GM18873 (cell line): ENCODE measurements around the gene THRSP.
"Not testable (repeated sequence)": the region's sequence is repeated elsewhere in the genome, so short reads cannot be mapped to it uniquely, and the experiment has no call there.

Experiments
- ATAC-seq: cut with Tn5 transposase; IDR thresholded peaks from one replicate; pipeline ENCODE4 v1.9.1; 2021; ENCODE audit warnings: mild to moderate bottlenecking, moderate library complexity, moderate number of reproducible peaks; ENCODE audit not compliant: unreplicated experiment, low FRiP score

Gene THRSP

GRCh38 chr11:78038697-78039313 lies 24.9 kb upstream of the THRSP start:
- no peak for ATAC-seq

DNA sequence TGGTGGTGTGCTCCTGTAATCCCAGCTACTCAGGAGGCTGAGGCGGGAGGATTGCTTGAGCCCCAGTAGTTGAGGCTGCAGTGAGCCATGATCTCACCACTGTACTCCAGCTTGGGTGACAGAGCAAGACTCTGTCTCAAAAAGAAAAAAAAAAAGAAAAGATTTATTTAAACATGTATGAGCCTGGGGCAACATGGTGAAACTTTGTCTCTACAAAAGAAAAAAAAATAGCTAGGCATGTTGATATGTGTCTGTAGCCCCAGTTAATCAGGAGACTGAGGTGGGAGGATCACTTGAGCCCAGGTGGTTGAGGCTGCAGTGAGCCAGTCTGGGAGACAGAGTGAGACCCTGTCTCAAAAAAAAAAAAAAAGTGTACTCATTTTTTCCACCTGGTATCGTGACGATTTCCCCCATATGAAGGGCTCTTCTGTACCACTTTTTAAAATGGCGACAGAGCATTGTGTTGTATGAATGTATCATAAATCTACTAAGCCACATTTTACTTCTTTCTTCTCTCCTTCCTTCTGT lies 24.2 kb upstream of the THRSP start:
- no peak for ATAC-seq

DNA sequence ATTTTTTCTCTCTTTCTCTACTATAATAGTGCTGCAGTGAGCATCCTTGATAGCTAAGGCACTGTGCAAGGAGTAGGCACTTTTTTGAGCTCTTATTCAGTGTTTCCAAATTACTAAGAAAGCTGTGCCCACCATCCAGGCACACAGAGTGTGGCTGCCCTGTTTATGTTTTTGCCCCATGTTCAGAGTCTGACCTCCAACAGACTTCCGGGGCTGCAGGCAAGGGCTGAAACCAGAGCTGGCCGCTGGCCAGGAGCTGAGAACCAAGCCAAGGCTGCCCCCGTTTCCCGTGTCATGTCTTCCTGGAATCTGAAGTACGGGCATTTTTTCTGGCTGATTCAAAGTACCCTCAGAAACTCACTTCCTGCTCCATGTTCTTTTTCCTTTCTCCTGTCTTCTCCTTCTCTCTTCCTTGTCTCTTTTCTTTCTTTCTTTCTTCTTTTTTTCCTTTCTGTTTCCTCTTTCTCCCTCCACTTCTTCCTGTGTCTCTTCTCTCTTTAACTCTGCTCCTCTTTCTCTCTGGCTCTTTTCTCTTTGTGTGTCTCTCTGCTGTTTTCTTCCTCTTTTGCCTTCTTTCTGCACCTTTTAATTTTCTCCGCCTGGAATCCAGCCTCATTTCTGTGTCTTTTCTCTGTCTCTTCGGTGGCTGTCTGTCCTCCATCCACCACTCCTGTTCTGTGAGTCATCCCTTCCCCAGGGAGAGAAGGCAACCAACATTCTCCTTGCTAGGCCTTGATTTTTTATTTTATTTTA lies 23.6 kb upstream of the THRSP start:
- ATAC-seq: no peak

- ATAC-seq: no peak
Measured at GRCh38 chr11:78040691-78041379, 22.8 kb upstream of the THRSP start.

DNA sequence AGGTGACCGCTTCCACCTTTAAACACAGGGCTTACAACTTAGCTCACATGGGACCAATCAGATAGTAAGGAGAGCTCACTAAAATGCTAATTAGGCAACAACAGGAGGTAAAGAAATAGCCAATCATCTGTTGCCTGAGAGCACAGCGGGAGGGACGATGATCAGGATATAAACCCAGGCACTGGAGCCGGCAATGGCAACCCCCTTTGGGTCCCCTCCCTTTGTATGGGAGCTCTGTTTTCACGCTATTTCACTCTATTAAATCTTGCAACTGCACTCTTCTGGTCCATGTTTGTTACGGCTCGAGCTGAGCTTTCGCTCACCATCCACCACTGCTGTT lies 22.3 kb upstream of the THRSP start:
- ATAC-seq: not testable (repeated sequence)

- ATAC-seq: no peak
Measured at GRCh38 chr11:78041843-78042440, 21.7 kb upstream of the THRSP start.

DNA sequence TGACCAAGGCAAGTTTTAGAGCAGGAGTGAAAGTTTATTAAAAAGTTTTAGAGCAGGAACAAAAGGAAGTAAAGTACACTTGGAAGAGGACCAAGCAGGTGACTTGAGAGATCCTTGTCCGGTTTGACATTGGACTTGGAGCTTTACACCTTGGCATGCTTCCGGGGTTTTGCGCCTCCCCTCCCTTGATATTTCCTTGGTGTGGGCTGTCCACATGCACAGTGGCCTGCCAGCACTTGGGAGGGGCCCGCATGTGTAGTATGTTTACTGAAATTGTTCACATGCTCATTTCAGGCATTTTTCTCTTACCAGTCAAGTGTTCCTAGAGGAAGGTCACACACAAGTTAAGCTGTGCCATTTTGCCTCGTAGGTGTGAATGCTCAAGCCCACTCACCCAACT lies 19.0 kb upstream of the THRSP start:
- no peak for ATAC-seq

- ATAC-seq: no peak
Measured at GRCh38 chr11:78045851-78046485, 17.7 kb upstream of the THRSP start.

- no peak for ATAC-seq
Measured at GRCh38 chr11:78046486-78046854, 17.2 kb upstream of the THRSP start.

DNA sequence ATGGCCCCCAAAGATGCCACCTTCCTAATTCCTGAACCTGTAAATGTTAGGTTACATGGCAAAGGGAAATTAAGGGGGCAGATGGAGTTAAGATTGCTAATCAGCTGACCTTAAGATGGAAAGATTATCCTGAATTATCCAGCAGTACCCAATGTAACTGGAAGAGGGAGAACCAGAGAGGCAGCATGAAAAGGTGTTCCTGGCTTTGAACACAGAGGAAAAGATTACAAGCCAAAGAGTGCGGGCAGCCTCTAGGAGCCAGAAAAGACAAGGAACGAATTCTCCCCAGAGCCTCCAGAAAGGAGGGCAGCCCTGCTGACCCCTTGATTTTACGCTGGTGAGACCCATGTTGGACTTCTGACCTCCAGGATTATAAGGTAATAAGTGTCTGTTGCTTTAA lies 15.1 kb upstream of the THRSP start:
- no peak for ATAC-seq

GRCh38 chr11:78049348-78049747 lies 14.3 kb upstream of the THRSP start:
- no peak for ATAC-seq

- no peak for ATAC-seq
Measured at GRCh38 chr11:78050964-78051831, 12.5 kb upstream of the THRSP start.

DNA sequence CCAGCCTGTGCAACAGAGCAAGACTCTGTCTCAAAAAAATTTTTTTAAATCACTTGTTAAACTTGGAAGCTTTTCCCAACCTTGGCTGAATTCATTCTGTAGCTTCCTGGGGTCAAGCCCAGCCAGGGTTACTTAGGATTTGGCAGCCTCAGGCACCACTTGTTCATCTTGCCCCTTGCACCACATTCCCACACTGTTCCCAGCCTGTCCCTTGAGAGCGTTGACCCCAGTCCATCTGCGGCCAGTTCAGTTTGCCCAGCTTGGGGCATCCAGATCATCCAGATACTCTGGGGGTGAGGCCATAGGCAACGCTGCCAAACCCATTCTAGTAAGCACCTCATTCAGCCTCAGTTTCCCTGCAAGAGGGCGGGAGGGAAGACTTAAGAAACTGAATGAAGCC lies 8.7 kb upstream of the THRSP start:
- ATAC-seq: no peak

DNA sequence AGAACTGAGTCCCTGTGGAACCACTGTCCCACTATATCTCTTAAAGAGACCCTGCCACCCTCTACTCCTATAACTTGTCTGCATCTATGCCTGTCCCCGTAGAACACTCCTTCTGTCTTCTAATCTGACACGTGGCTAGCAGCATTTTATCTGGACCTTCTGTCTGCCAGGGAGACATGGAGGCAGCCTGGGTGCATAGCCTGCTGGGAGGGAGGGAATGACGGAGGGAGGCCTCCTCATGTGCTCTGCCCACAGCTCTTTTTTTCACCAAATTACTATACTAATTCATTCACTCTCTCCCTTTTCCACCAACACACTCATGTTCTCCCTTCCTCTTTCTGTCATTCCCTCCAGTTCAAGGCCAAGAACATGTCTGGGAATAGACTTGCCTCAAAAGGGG lies 7.6 kb upstream of the THRSP start:
- no peak for ATAC-seq

GRCh38 chr11:78057462-78058055 lies 6.1 kb upstream of the THRSP start:
- no peak for ATAC-seq

DNA sequence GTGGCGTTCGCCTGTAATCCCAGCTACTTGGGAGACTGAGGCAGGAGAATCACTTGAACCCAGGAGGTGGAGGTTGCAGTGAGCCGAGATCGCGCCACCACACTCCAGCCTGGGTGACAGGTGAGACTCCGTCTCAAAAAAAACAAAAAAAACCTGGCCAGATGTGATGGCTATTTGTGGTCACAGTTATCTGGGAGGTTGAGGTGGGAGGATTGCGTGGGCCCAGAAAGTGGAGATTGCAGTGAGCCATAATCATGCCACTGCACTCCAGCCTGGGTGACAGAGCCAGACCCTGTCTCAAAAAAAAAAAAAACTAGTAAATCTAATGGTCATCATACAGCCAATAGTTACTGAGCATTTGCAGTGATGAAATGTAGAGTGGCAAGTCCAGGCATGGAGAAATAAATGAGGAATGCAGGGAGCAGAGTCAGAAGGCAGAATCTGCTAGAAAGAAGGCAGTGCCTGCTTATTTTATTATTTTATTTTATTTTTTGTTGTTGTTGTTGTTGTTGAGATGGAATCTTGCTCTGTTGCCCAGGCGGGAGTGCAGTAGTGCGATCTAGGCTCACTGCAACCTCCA lies 3.8 kb upstream of the THRSP start:
- not testable (repeated sequence) for ATAC-seq

DNA sequence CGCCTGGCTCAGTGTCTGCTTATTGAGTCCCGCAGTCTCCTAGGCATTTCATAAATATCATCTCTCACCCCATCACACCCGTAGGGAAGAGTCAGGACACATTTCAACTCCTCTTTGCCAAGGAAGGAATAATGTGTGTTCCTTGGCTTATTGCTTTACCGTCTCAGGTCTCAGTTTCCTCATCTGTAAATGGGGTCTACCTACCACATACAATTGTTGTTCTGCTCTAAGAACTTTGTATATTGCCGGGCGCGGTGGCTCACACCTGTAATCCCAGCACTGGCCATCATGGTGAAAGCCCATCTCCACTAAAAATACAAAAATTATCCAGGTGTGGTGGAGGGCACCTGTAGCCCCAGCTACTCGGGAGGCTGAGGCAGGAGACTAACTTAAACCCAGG lies 3.1 kb upstream of the THRSP start:
- ATAC-seq: no peak

DNA sequence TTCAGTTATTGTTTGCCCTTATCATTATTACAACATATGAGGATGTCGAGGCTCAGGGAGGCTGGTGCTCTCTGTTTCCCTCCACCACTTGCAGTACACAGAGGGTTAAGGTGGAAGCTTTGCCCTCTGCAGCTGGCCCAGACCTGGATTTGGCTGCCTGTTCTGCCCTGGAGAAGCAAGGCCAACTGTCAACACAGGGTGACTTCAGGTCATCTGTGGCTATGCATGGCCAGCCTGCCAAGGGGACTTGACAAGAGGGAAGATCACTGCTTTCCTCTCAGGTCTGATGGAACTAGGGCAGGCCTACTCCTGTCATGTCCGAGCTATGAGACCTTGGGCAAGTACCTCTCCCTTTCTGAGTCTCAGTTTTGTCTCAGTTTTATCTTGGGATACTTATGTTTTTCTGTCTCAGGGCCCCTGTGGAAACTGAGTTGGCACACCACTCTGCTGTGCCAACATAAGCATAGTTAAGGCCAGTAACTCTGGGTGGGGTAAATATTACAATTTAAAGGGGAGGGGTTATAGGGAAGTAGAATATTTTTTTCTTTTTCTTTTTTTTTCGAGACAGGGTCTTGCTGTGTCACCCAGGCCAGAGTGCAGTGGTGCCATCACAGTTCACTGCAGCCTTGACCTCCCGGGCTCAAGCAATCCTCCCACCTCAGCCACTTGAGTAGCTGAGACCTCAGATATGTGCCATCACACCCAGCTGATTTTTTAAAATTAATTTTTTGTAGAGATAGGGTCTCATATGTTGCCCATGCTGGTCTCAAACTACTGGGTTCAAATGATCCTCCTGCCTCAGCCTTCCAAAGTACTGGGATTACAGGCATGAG lies 2.4 kb upstream of the THRSP start:
- ATAC-seq: no peak
